HUES48 (cell line): ENCODE results near the gene PLAAT2.
"Not testable (repeated sequence)": the region's sequence is repeated elsewhere in the genome, so short reads cannot be mapped to it uniquely, and the experiment has no call there.

Source experiments
- H3K27ac ChIP-seq: one replicate; pipeline ENCODE4 v1.7.0; 2013; ENCODE audit warnings: low read depth, low read length, inconsistent platforms
- H3K27me3 ChIP-seq: 2 replicates; pipeline ENCODE4 v1.6.1; 2013; ENCODE audit warnings: mild to moderate bottlenecking, low read length; ENCODE audit not compliant: control insufficient read depth, insufficient read depth
- H3K36me3 ChIP-seq: 2 replicates; pipeline ENCODE4 v1.6.1; 2013; ENCODE audit warnings: low read length; ENCODE audit not compliant: control insufficient read depth, insufficient read depth
- H3K4me1 ChIP-seq: 2 replicates; pipeline ENCODE4 v1.6.1; 2013; ENCODE audit warnings: mild to moderate bottlenecking, low read length; ENCODE audit not compliant: control insufficient read depth, insufficient read depth
- H3K4me3 ChIP-seq: 2 replicates; pipeline ENCODE4 v1.5.1; 2013; ENCODE audit warnings: mild to moderate bottlenecking, low read depth, low read length
- H3K9ac ChIP-seq: 2 replicates; pipeline ENCODE4 v1.6.1; 2013; ENCODE audit warnings: mild to moderate bottlenecking, low read depth, low read length, moderate library complexity
- H3K9me3 ChIP-seq: 2 replicates; pipeline ENCODE4 v1.6.1; 2013; ENCODE audit warnings: low read length; ENCODE audit not compliant: control insufficient read depth, insufficient read depth

PLAAT2 gene

GRCh38 chr11:63543711-63544110 lies 19.5 kb downstream of the PLAAT2 start:
- Histone ChIP-seq H3K27me3 (no peaks in the 10 kb centered on the region), H3K9ac (no peak overlapping the region), H3K4me3 (no peak overlapping the region), H3K27ac (no peak overlapping the region), H3K4me1 (no peaks in the 10 kb centered on the region), H3K9me3 (no peaks in the 10 kb centered on the region), H3K36me3 (no peaks in the 10 kb centered on the region)

GRCh38 chr11:63542506-63542905 lies 20.7 kb downstream of the PLAAT2 start:
- H3K27ac ChIP-seq, H3K27me3 ChIP-seq: not testable (repeated sequence)

GRCh38 chr11:63537293-63538101 lies 25.7 kb downstream of the PLAAT2 start:
- Histone ChIP-seq H3K36me3 (no peaks in the 10 kb centered on the region), H3K4me3 (no peak overlapping the region), H3K27me3 (no peaks in the 10 kb centered on the region), H3K4me1 (peaks cover 14% of the 10 kb centered on the region), H3K9ac (no peak overlapping the region), H3K9me3 (no peaks in the 10 kb centered on the region), H3K27ac (no peak overlapping the region)

More at GRCh38 chr11:63542506-63542905, 20.7 kb downstream of the PLAAT2 start:
- not testable (repeated sequence) for H3K9ac ChIP-seq, H3K4me3 ChIP-seq, H3K4me1 ChIP-seq, H3K36me3 ChIP-seq, H3K9me3 ChIP-seq

- Histone ChIP-seq H3K27me3 (no peaks in the 10 kb centered on the region), H3K9ac (no peak within 1 kb of the TSS), H3K4me3 (no peak within 1 kb of the TSS), H3K4me1 (peaks cover 21% of the 10 kb centered on the region), H3K27ac (no peak within 1 kb of the TSS), H3K36me3 (no peaks in the 10 kb centered on the region), H3K9me3 (no peaks in the 10 kb centered on the region)
Observed at GRCh38 chr11:63536669-63537292, 26.4 kb downstream of the PLAAT2 start, which contains the start of gene PLAAT4. TSS of gene PLAAT4 (plus strand) at chr11:63536808. CDS start at chr11:63536869, 61 bp downstream.

GRCh38 chr11:63535734-63536133 lies 27.4 kb downstream of the PLAAT2 start:
- H3K9ac ChIP-seq: no peak overlapping the region
- H3K27ac ChIP-seq: no peak overlapping the region

GRCh38 chr11:63534895-63535461 lies 28.2 kb downstream of the PLAAT2 start:
- Histone ChIP-seq H3K9ac (no peak overlapping the region), H3K27me3 (no peaks in the 10 kb centered on the region), H3K27ac (no peak overlapping the region), H3K4me1 (peaks cover 32% of the 10 kb centered on the region), H3K36me3 (no peaks in the 10 kb centered on the region), H3K9me3 (no peaks in the 10 kb centered on the region), H3K4me3 (no peak overlapping the region)

More at GRCh38 chr11:63535734-63536133, 27.4 kb downstream of the PLAAT2 start:
- H3K36me3 ChIP-seq: no peaks in the 10 kb centered on the region
- H3K4me1 ChIP-seq: peaks cover 29% of the 10 kb centered on the region
- no peaks in the 10 kb centered on the region for H3K9me3 ChIP-seq
- H3K27me3 ChIP-seq: no peaks in the 10 kb centered on the region
- no peak overlapping the region for H3K4me3 ChIP-seq

- Histone ChIP-seq H3K4me1 (peaks cover 40% of the 10 kb centered on the region), H3K9me3 (no peaks in the 10 kb centered on the region), H3K4me3 (no peak overlapping the region), H3K9ac (no peak overlapping the region), H3K27ac (no peak overlapping the region), H3K27me3 (no peaks in the 10 kb centered on the region), H3K36me3 (no peaks in the 10 kb centered on the region)
Observed at GRCh38 chr11:63534076-63534475, 29.1 kb downstream of the PLAAT2 start.

- H3K9ac ChIP-seq: no peak overlapping the region; the same call in none of the 2 replicates
- H3K9me3 ChIP-seq: no peaks in the 10 kb centered on the region
- no peaks in the 10 kb centered on the region for H3K27me3 ChIP-seq
- no peaks in the 10 kb centered on the region for H3K36me3 ChIP-seq
- H3K4me1 ChIP-seq: peaks cover 44% of the 10 kb centered on the region
- peak overlapping the region; percentile 26; the same call in 1 of the 2 replicates for H3K4me3 ChIP-seq
- H3K27ac ChIP-seq: peak overlapping the region; percentile 87
Observed at GRCh38 chr11:63532799-63533475, 30.2 kb downstream of the PLAAT2 start.

- peaks cover 52% of the 10 kb centered on the region for H3K4me1 ChIP-seq
- no peaks in the 10 kb centered on the region for H3K9me3 ChIP-seq
- H3K36me3 ChIP-seq: no peaks in the 10 kb centered on the region
- H3K27ac ChIP-seq: peak overlapping the region; percentile 87
- H3K4me3 ChIP-seq: peak overlapping the region; percentile 37
- no peaks in the 10 kb centered on the region for H3K27me3 ChIP-seq
- peak overlapping the region; percentile 62 for H3K9ac ChIP-seq
Observed at GRCh38 chr11:63532117-63532516, 31.1 kb downstream of the PLAAT2 start.

- H3K4me3 ChIP-seq: peak overlapping the region; percentile 37
- H3K9me3 ChIP-seq, H3K36me3 ChIP-seq, H3K27me3 ChIP-seq: not testable (repeated sequence)
- H3K4me1 ChIP-seq: peaks cover 52% of the 10 kb centered on the region
- H3K9ac ChIP-seq: peak overlapping the region; percentile 62
- H3K27ac ChIP-seq: peak overlapping the region; percentile 87
Observed at GRCh38 chr11:63531074-63531792, 31.9 kb downstream of the PLAAT2 start.
